Embryonic facial prominence (tissue), 1 donor: ENCODE measurements around the gene PRKCA.

Source experiments
- DNase-seq: peaks from one replicate; pipeline ENCODE4 v3.0.0-alpha.2; 2016; ENCODE audit errors: extremely low spot score

PRKCA gene

DNA sequence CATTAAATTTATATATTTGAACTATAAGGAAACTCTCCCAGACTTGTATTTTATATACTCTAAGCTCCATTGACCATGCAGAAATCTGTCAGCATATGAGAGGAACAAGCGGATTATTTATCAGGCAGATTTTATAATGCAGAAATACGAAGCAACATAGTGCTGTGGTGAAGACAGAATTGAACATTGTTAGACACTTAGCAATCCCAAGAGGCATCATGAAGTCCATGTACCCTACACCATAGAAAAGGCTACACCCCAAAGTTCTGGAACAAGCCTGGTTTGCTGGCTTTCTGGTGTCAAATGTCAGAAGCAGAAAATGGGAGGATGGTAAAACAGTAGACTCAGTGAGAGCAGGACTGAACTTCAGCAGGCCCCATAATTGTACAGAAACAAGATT lies 241.1 kb downstream of the PRKCA start:
- no peak for DNase-seq

DNA sequence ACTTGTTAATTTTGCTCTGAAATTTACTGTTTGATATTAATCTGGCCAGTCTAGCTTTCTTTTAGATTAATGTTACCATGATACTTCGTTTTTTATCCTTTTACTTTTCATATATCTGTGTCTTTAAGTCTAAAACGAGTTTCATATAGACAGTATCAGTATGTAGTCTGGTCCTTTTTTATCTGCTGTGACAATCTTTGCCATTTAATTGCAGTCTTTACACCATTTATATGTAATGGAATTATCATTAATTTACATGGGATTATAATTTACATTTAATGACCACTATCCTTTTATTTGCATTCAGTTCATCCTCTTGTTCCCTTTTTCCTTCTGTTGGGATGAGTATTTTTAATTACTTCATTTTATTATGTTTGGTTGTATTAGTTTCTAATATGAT lies 243.5 kb downstream of the PRKCA start:
- DNase-seq: no peak

DNA sequence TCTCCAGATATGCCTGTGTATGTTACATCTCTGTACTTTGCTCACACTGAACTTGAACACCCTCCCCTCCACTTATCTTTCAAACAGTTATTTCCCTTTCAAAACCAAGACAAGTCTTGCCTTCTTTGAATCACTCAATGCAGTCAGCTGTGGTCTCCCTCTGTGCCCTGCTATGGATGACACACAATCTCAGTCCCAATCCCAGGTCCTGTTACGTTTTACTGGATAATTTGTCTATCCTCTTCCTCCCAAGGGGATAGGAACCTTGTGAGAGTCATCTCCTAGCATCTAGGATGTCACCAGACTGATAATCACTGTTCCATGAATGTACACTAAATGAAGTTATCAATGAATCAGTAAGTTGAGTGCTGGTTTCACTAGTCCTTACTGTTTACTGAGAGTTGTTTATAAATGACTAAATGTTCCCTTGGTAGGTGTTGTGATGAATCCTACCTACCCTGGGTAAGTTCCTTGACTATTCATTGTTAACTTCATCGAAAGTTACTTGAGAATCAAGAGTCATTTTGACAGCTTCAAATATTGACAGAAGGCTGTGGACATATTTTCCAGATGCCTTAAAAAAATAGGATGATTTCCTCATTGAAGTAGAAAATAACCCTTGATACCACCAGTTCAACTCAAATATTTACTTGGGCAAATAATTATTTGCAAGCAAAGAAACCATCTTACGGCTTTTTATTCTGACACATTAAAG lies 244.9 kb downstream of the PRKCA start:
- no peak for DNase-seq

DNA sequence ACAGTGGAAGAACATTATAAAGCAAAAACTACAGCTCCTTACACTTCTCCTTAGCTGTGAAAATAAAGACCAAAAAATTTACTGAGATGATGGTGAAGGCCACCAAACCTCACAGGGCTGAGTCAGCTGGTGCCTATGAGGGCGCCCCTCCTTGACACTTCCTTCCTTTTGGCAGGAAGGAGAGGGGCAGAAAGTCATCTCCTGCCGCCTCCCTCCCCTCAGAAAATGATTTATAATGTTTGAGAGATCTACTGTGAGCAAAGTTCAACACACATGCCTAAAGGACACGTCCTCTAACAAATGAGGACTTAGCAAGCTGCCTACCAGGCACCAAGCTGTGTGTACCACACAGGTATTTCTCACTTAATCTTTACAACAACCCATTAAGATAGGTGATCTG lies 245.7 kb downstream of the PRKCA start:
- DNase-seq: no peak

DNA sequence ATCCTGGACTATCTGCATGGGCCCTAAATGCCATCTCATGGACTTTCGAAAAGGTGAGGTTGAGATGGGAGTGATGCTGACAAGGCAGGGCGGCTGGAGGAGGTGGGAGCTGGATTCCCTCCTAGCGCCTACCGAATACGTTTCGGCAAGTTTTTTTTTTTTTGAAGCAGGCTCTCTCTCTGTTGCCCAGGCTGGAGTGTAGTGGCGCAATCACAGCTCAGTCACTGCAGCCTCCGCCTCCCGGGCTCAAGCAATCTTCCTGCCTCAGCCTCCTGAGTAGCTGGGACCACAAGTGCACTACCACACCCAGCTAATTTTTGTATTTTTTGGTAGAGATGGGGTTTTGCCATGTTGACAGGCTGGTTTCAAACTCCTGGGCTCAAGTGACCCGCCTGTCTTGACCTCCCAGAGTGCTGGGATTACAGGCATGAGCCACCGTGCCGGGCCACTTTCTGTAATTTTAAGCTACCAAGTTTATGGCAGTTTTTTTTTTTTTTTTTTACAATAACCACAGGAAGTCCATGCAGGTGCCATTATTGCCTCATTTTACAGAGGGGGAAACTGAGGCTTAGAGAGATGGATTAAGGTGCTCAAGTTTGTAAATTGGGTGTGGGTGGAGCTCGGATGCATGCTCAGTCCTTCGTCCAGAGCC lies 246.4 kb downstream of the PRKCA start:
- DNase-seq: no peak

DNA sequence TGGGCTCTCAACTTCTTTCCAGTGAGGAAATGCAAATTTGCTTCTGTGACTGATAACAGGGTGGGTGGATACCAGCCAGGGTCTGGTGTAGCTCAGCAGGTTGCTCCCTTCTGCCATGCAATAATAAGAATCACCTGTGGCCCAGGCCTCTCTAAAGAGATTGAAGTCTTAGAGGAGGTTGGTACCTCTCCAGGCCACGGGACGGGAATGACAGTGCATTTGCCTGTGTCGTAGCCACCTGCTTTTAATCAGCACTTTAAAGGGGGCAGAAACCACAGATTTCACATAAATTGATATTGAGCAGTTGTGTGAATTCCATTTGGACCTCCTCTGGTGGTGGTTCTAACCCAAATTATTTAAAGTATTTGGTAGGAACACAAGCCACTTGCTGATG lies 246.9 kb downstream of the PRKCA start:
- DNase-seq: no peak

DNA sequence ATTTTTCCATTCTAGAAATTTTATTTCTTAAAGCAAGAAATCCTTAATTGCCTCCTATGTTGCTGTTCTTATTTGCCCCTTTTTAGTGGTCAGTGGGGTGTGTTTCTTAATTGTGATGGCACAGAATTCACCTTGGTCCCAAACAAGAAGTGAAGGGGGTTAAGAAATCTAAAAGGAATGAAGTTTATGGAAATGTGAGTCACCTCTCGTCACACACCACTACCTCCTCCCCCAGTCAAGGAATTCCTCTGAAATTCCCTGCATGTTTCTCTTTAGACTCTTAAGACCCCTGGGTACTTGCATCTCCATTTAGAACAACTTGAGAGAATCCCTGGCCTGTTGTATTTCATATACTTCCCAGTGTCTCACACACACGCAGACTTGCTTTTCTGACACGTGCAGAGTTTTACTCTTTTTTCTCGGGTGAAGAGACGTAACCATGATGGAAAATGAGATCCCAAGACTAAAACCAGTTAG lies 247.4 kb downstream of the PRKCA start:
- DNase-seq: no peak

DNA sequence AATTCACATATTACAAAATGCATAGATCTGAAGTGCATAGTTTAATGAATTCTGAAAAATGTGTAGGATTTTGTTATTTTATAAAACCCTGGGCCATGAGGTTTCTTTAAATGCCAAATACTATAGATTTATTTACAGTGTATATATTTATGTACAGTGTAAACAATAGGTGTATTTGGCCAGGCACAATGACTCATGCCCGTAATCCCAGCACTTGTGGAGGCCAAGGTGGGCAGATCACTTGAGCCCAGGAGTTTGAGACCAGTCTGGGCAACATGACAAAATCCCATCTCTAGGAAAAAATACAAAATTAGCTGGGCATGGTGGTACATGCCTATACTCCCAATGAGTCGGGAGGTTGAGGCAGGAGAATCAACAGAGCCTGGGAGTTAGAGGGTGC lies 249.4 kb downstream of the PRKCA start:
- no peak for DNase-seq

DNA sequence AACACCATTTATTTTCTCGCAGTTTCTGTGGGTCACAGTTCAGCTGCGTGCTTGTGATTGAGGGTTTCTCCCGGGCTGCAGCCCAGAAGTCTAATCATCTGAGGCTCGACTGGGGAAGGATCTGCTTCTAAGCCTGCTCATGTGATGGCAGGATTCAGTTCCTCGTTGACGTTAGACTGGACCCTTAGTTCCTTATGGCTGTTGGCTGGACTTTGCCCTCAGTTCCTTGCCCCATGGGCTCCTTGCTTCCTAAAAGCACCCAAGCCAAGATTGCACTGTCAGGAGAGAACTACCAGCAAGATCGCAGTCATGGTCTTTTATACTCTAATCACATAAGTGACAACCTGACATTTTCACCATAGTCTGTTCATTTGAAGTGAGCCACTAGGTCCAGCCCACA lies 250.0 kb downstream of the PRKCA start:
- no peak for DNase-seq

DNA sequence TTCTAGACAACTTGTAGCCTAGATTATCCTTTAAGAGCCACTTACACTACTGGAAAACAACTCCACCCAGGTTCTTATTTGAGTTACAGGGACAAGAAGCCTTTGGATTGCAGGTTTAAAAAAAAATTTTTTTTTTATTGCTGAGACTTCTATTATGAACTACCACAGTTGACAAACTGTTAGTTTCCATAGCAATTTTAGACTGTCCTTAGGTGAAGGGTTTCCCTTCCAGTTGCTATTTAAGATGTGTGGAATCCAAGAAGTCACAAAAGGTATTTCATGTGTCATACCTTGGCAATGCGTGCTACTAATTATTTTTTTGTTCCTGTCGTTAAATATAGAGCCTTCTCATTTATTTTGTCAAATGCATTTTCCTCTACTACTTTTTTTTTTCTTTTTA lies 253.2 kb downstream of the PRKCA start:
- DNase-seq: no peak

DNA sequence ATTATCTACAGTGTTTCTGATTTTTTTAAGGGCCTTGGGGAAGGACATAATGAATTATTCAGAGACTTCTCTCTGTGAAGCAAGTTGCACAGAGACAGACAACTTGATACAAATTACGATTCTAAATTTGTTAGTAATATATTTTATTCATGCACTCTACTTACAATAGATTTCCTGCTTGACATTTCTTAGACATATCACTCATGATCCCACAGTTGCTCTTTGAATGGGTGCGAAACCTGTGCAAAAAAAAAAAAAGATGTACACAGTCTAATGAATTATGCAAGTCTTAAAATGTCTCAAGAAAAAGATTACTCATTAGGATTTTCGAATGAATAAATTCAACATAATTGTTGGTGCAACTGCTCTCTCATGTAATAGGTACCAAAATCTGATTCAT lies 254.8 kb downstream of the PRKCA start:
- DNase-seq: no peak

DNA sequence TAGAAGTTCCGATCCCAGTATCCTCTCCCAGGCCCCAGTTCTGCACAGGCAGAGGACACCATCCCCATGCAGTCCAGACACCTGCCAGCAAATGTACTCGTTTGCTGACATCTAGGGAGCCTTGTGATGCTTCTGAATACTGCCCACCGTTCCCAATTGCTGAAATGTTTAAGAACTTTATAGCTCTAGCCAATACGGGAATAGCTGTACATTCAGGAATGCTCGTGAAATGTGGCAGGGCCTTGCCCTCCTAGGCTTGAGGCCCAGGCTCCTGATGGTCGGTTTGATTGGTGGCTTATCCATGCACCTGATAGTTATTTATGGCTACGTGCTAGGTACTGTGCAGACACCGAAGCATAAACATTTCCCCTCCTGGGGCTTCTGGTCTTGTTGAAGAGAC lies 255.5 kb downstream of the PRKCA start:
- DNase-seq: no peak

DNA sequence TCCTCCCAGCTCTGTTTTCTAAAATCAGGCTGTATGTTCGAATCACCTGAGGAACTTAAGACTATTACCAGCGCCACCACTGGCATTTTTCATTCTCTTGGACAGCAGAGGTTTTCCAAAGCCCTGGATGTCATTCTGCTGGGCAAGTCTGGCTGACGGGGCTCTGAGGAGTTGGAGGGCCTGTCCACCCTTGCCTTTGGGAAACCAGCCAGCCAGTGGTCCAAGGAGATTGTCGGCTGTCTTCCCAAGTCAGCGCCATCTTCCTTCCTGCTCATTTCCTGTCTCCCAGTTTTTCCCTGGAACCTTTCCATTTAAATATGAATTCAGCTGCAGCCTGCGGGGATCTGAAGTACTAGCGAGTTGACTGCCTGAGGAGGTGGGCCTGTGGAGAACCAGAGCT lies 258.3 kb downstream of the PRKCA start:
- no peak for DNase-seq

DNA sequence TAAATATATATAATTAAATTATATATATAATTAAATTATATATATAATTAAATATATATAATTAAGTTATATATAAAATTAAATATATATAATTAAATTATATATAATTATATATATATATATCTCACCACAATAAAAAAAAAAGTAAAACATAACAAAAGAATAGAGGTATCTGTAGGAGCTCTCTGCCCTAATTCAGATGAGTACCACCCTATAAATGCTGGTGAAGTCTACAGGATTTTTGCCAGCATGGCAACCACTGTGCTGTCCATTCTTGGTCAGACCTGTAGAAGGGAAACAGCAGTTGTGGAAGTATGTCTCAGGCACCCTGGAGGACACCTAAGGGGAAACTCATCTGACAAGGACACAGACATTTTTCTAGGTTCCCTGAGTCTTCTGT lies 259.7 kb downstream of the PRKCA start:
- no peak for DNase-seq

DNA sequence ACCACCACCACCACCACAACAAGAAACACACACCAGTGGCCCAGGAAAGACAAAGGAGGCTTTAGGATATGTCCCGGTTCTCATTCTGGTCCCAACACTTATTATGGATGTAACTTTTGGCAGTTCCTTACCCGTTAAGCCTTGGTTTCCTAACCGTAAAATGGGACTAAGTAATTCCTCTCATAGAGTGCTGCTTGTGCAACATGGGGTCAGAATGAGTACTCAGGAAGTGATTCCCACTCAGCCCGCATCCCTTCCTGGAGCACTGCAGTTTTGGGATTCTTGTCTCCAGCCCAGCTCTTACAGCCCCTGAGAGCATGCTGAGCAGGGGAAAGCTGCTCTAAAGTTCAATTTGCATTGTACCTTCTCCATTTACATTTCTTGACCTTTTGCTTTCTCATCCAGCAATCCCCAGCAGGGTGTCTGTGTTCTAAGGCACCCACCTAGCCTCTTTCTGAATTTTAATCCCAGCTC lies 262.6 kb downstream of the PRKCA start:
- DNase-seq: no peak

DNA sequence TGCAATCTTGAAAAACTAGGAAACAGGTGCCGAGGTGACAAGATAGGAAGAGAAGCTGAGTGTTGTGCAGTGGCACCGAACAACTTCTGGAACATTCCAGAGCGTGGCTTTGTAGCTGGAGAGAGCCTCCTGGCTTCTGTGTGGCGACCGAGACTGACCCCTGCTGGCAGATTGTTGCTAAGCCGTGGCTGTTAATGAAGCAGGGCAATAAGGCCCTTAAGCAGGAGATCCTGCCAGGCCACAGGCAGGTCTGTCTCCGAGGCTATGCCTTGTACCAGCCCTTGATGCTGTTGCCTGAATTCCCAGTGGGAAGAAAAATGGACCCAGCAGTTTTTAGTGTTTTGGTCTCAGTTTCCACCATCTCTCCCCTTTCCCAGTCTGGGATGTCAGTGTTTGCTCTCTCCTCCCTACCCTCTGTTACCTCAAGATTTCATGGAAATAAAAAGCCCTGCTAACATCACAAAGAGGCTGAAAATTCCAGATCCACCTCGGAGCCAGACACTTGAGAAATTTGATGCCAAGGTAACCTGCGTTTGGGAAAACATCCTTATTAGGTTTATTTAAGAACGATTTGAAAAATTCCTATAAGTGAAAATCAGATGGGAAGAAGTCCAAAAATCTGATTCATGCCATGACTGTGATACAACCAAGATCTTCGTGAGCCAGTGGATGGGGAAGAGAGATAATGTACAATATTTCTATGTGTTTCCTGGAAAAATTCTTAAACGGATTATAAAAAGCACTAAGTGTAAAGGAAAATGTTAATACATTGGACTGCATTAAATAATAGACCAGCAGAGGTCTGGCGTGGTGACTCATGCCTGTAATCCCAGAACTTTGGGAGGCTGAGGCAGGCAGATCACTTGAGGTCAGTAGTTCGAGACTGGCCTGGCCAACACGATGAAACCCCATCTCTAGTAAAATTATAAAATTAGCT lies 265.1 kb downstream of the PRKCA start:
- DNase-seq: no peak

DNA sequence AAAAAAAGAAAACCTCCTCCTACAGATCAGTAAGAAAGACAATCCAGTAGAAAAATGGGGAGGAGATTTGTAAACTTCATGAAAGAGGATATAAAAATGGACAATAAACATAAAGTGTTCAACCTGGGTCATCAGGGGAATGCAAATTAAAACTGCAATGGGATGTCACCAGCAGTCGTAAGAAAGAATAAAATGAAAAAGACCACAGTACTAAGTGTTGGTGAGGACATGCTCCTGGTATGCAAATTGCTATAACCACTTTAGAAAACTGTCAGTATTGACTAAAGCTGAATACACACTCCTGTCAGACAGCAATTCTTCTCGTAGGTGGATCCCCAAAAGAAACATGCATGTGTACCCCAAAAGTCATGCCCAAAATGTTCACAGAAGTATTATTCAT lies 267.2 kb downstream of the PRKCA start:
- DNase-seq: no peak

DNA sequence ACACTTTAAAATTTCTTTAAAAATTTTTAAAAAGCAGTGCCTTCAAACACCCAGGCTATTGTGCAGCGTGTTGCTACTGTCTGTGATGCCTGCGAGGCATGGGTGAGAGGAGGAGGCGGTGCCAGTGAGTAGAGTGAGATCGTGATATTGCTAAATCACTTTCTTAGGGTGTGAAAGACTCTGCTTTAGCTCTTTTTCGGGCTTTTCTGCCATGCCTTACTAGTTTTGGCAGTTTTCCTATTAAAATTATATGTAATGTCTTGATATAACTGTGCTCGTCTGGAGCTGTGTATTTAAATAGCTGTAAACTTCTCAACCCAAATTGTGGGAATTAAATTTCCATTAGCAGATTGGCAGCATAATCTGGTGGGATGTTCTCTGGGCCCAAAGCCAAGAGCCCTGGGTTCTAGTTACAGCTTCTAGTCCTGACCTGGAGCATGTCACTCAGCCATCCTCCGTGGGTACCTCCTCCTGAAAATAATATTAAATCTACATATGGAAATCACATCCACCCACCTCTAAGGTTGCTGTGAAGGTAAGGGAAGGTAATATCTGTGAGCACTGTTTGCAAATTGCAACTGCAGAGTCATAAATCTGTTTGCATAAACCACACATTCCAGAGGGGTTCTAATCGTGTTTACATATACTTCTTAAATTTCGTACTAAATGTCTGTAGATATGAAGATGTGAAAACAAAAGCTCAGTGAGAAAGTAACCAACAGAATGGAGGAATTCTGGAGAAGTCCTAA lies 268.2 kb downstream of the PRKCA start:
- DNase-seq: no peak

DNA sequence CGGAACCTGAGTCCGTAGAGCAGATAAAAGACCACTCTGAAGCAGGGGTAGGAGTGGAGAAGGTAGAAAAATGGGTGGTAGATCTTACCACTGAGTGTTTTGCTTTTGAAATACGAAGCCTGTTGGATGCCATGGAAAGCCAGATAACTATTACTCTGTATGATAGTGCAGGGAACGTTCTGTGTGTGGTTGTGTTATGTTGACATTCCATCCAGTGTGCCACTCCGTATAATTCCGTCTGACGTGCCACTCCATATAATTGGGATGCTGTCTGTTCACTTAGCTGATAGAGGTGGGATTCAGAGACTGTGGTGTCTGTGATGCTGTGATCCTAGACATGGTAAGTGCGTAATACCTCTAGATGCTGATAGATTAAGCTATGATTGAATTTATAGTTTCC lies 269.3 kb downstream of the PRKCA start:
- no peak for DNase-seq

DNA sequence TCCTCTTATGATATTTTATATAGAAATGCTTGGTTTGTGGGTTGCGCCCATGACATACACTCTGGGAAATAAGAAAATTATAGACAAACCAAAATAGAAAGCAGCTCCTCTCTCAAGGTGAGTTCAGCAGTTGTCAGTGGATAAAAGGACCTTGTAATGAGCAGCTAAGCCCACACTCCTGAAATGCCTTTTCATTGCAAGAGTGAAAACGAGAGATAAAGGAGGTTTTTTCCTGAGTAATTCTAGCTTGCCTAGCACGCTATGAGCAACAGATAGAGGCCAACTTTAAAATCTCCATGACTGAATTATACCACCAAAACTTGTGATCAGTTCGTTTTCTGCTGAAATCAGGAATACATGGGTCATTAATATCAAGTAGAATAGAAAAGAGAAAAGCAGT lies 270.7 kb downstream of the PRKCA start:
- no peak for DNase-seq

DNA sequence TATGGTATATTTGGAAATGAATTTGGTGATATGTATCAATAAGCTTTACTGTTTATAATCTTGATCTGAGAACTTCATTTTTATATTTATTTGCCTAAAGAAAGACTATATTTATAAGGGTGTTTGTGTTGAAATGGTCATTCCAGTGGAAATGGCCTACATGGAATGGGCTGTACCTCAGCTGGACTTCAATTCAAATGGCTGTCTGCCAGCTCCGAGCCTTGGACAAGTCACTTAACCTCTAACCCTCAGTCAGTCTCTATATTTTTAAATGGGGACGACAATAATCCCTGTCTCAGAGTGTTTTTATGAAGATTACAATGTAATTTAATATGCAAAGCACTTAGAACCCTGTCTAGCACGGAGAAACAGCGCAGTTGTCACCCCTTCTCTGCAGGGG lies 271.7 kb downstream of the PRKCA start:
- DNase-seq: no peak

DNA sequence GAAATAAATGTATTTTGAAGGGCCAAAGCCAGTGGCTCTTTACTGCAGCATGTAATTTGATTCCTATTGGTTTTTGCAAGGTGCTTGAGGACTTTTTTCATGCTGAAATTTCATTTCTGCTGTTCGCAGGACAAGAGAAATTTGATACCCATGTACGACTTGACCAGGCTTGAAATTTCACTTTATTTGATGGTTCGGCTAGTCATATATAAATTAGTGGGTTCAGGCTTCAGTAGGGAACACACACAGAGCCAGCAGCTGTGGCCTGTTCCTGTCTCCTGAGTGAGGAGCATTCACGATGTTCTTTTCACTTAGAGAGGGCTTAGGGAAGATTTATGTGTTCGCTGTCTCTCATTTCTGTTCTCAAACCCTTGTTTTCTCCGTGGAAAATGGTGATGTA lies 274.1 kb downstream of the PRKCA start:
- DNase-seq: no peak
